ENCODE measurements around the gene MEGF6.
A peak's percentile ranks its signal among the peaks of the same experiment; 100 is the strongest.

Gene MEGF6

GRCh38 chr1:3495776-3496745 is 115.2 kb downstream of the MEGF6 start:
- Histone ChIP-seq H3K36me3 (ENCODE audit: control insufficient read depth, insufficient read depth, low read length) (no peaks in the 10 kb centered on the region), H3K4me3 (ENCODE audit: insufficient read depth, low read depth, low read length) (no peak overlapping the region), H3K27ac (ENCODE audit: insufficient read depth, low read depth, low read length, poor library complexity, severe bottlenecking) (no peak overlapping the region), H3K27me3 (ENCODE audit: control insufficient read depth, insufficient read depth, low read length, poor library complexity, severe bottlenecking) (no peaks in the 10 kb centered on the region), H3K9me3 (ENCODE audit: control insufficient read depth, low read length) (no peaks in the 10 kb centered on the region), H3K4me1 (ENCODE audit: control insufficient read depth, insufficient read depth, low read length) (no peaks in the 10 kb centered on the region)
- 88 to 90% methylated on average over 36 of the region's 36 CpGs for WGBS, 2 experiments

DNA sequence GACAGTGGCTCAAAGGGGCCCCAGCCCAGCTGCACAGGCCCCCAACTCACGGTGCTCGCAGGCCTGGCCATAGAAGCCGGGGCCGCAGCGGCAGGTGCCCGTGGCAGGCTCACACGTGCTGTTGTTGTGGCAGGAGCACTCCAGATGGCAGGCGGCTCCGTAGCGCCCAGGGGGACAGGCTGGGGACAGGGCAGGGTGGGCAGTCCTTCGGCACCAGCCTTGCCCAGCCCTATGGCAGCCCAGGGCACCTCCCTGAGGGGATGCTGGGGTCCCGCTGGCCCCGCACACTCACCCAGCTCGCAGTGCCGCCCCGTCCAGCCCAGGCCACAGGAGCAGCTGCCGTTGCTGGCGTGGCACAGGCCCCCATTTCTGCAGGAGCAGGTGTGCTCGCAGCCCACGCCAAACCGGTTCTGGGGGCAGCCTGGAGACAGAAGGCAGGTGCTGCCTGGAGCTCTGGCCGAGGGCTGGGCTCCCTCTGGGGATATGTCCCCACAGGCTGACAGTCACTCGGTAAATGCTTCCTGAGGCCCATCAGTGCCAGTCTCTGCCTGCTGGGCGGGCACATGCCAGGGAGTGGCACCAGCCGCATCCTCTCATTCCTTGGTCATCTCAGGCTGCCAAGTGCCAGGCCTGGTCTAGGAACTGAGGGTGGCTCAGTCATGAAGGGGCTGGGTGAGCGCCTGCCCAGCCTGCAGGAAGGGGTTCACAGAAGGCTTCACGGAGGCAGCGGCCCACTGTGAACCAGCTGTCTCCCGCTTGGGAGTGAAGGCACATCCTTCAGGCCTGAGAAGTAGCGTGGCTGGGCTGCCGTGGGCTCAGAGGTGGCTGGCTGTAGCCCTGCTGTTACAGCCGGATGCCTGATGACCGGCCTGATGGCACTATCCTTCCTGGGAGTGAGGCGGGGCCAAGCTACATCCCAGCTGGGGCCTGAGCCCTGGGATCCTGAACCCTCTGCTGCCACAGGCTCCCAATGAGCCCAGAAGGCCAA is 116.7 kb downstream of the MEGF6 start:
- Histone ChIP-seq H3K4me3 (ENCODE audit: insufficient read depth, low read depth, low read length) (no peak overlapping the region), H3K4me1 (ENCODE audit: control insufficient read depth, insufficient read depth, low read length) (no peaks in the 10 kb centered on the region), H3K9me3 (ENCODE audit: control insufficient read depth, low read length) (no peaks in the 10 kb centered on the region), H3K36me3 (ENCODE audit: control insufficient read depth, insufficient read depth, low read length) (no peaks in the 10 kb centered on the region), H3K27ac (ENCODE audit: insufficient read depth, low read depth, low read length, poor library complexity, severe bottlenecking) (no peak overlapping the region), H3K27me3 (ENCODE audit: control insufficient read depth, insufficient read depth, low read length, poor library complexity, severe bottlenecking) (no peaks in the 10 kb centered on the region)
- 92 to 93% methylated on average over 34 of the region's 34 CpGs for WGBS, 2 experiments

DNA sequence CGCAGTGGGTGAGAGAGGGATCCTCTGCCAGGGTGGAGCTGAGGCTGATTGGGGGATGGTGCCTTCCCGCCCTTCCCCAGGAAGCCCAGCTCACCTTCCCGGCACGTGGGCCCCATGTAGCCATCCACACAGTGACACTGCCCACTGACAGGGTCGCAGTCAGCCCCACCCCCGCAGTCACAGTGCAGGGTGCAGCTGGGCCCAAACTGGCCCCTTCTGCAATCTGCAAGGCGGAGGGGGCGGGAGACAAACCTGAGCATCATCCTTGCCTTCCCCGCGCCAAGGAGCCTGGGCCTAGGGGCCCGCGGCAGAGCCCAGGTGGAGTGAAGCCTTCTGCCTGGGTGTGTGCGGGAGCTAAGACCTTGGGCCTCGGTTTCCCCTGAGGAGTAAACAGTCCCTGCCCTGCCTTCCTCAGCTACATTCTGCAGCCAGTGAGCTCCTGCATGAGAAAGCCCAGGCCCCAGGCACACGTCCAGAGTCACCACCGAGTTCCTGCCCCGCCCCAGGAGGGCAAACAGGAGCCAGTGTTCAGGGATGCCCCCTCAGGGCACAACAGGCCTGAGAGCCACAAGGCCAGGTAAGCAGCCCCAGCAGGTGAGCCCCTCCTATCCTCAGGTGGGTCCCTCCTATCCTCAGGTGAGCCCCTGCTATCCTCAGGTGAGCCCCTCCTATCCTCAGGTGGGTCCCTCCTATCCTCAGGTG is 118.6 kb downstream of the MEGF6 start:
- 94% methylated on average over 17 of the region's 17 CpGs for WGBS, 2 experiments
- H3K36me3 ChIP-seq (ENCODE audit: control insufficient read depth, insufficient read depth, low read length), result no peaks in the 10 kb centered on the region
- H3K4me1 ChIP-seq (ENCODE audit: control insufficient read depth, insufficient read depth, low read length), result no peaks in the 10 kb centered on the region
- no peak overlapping the region for H3K27ac ChIP-seq (ENCODE audit: insufficient read depth, low read depth, low read length, poor library complexity, severe bottlenecking)
- no peaks in the 10 kb centered on the region for H3K9me3 ChIP-seq (ENCODE audit: control insufficient read depth, low read length)
- no peaks in the 10 kb centered on the region for H3K27me3 ChIP-seq (ENCODE audit: control insufficient read depth, insufficient read depth, low read length, poor library complexity, severe bottlenecking)
- no peak overlapping the region for H3K4me3 ChIP-seq (ENCODE audit: insufficient read depth, low read depth, low read length)

DNA sequence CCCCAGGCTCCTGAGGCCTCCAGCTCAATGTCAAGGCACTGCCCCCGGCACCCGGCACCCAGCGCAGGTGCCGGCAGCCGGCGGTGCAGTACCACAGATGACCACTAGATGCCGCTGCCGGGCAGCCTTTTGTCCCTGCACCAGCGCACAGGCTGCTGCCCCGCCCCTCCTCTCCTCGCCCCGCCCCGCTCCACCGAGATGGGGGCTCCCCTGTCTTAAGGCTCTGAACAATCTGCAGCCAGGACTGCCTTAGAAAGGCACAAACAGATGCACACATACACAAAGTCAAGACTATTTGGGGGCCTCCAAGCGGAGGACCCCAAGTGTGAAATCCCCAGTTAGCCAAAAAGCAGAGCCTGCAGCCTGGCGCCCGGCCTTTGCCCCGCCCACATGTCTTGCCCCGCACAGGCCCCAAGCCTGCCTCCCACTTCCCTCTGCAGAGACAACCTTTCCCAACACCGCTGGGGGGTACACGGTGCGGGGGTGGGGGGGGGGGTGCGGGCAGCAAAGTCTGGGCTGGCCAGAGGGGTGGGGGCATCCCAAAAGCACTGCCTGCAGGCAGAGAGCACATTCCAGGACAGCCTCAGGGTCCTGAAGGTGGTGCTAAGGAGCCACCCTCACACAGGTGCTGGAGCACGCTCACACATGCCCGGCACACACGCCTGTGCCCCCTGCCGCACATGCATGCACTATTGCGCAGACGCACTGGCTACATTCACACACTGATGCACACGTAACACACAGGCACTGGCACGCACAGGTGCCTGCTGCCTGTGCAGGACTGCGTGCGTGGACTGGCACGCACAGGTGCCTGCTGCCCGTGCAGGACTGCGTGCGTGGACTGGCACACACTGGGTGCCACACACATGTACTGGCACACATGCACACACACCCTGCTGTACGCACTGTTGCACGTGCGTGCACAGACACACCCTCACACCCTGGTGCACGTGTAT is 119.7 kb downstream of the MEGF6 start:
- no peak overlapping the region for H3K27ac ChIP-seq (ENCODE audit: insufficient read depth, low read depth, low read length, poor library complexity, severe bottlenecking)
- no peaks in the 10 kb centered on the region for H3K9me3 ChIP-seq (ENCODE audit: control insufficient read depth, low read length)
- H3K36me3 ChIP-seq (ENCODE audit: control insufficient read depth, insufficient read depth, low read length), result no peaks in the 10 kb centered on the region
- H3K4me3 ChIP-seq (ENCODE audit: insufficient read depth, low read depth, low read length), result peak overlapping the region; percentile 22
- no peaks in the 10 kb centered on the region for H3K4me1 ChIP-seq (ENCODE audit: control insufficient read depth, insufficient read depth, low read length)
- 45 to 50% methylated on average over 39 to 41 of the region's 41 CpGs for WGBS, 2 experiments
- H3K27me3 ChIP-seq (ENCODE audit: control insufficient read depth, insufficient read depth, low read length, poor library complexity, severe bottlenecking), result no peaks in the 10 kb centered on the region

DNA sequence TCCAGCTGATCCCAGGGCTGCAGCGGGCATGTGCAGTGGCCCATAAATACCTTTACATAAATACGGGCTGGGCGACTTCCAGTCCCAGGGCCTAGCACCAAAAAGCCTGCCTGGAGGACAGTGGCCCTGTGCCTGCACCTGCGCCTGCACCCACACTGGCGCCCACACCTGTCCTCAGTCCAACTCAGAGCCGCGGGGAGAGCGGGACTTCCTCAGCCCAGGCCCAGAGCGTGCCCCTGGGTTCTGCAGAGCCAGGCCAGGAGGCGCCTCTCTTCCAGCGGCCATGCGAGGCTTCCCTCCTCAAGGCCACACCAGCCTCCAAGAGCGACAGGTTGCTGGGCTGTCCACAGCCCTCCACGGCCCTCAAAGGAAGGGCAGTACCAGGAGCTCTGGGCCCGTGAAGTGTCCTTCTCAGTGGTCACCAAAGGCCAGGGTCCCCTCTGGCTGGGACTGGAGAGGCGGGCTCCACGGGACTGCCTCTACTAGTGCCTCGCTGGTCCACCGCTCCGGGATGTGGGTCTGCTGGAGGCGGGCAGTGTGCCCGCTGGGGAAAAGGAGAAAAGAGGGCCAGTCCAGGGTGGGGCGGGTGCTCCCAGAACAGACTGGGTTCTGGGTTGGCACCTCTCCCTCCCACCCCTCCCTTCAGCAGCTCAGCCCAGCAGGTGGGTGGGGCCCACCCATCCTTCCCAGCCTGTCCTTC is 121.1 kb downstream of the MEGF6 start:
- H3K27me3 ChIP-seq (ENCODE audit: control insufficient read depth, insufficient read depth, low read length, poor library complexity, severe bottlenecking), result no peaks in the 10 kb centered on the region
- 93 to 95% methylated on average over 23 of the region's 23 CpGs for WGBS, 2 experiments
- H3K27ac ChIP-seq (ENCODE audit: insufficient read depth, low read depth, low read length, poor library complexity, severe bottlenecking), result no peak overlapping the region
- no peaks in the 10 kb centered on the region for H3K36me3 ChIP-seq (ENCODE audit: control insufficient read depth, insufficient read depth, low read length)
- H3K4me1 ChIP-seq (ENCODE audit: control insufficient read depth, insufficient read depth, low read length), result no peaks in the 10 kb centered on the region
- no peaks in the 10 kb centered on the region for H3K9me3 ChIP-seq (ENCODE audit: control insufficient read depth, low read length)
- H3K4me3 ChIP-seq (ENCODE audit: insufficient read depth, low read depth, low read length), result no peak overlapping the region

GRCh38 chr1:3488432-3488831 is 122.9 kb downstream of the MEGF6 start:
- WGBS, 2 experiments, result 94 to 97% methylated on average over 4 of the region's 4 CpGs
- H3K27me3 ChIP-seq (ENCODE audit: control insufficient read depth, insufficient read depth, low read length, poor library complexity, severe bottlenecking), result no peaks in the 10 kb centered on the region
- H3K4me1 ChIP-seq (ENCODE audit: control insufficient read depth, insufficient read depth, low read length), result no peaks in the 10 kb centered on the region
- H3K36me3 ChIP-seq (ENCODE audit: control insufficient read depth, insufficient read depth, low read length), result no peaks in the 10 kb centered on the region
- H3K9me3 ChIP-seq (ENCODE audit: control insufficient read depth, low read length), result no peaks in the 10 kb centered on the region
- no peak overlapping the region for H3K4me3 ChIP-seq (ENCODE audit: insufficient read depth, low read depth, low read length)
- H3K27ac ChIP-seq (ENCODE audit: insufficient read depth, low read depth, low read length, poor library complexity, severe bottlenecking), result no peak overlapping the region

GRCh38 chr1:3485016-3485415 is 126.3 kb downstream of the MEGF6 start:
- Histone ChIP-seq H3K4me1 (ENCODE audit: control insufficient read depth, insufficient read depth, low read length) (no peaks in the 10 kb centered on the region), H3K9me3 (ENCODE audit: control insufficient read depth, low read length) (no peaks in the 10 kb centered on the region), H3K27ac (ENCODE audit: insufficient read depth, low read depth, low read length, poor library complexity, severe bottlenecking) (no peak overlapping the region), H3K27me3 (ENCODE audit: control insufficient read depth, insufficient read depth, low read length, poor library complexity, severe bottlenecking) (no peaks in the 10 kb centered on the region), H3K4me3 (ENCODE audit: insufficient read depth, low read depth, low read length) (no peak overlapping the region), H3K36me3 (ENCODE audit: control insufficient read depth, insufficient read depth, low read length) (no peaks in the 10 kb centered on the region)
- WGBS, 2 experiments, result 94 to 95% methylated on average over 14 of the region's 14 CpGs

DNA sequence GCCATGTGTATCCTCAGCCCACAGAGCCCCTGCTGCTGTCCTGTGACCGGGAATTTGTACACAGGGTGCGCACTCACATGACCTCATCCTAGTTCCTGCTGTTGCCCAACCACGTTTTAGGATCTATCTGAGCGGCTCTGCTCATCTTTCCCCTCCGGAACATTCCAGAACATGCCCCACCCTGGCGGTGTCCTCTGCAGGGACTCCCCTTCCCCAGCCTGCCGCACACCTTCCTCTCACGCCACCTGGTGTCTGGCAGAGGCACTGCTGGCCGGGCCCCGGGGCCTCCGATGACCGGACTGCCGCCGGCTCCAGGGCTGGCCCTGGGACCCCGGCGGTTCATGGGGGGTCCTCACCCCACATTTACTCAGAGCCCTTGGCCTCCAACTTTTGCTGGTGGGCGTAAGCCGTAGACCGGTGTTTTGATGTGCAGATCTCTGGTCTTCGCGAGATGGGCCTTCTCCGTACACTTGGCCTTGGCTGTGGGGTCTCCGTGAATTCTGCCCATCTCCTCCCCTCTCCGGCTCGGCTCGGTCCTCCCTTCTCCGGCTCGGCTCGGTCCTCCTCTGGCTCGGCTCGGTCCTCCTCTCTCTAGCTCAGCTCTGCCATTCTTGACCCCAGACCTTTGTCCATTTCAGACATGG is 127.4 kb downstream of the MEGF6 start:
- no peak overlapping the region for H3K4me3 ChIP-seq (ENCODE audit: insufficient read depth, low read depth, low read length)
- H3K27me3 ChIP-seq (ENCODE audit: control insufficient read depth, insufficient read depth, low read length, poor library complexity, severe bottlenecking), result no peaks in the 10 kb centered on the region
- H3K27ac ChIP-seq (ENCODE audit: insufficient read depth, low read depth, low read length, poor library complexity, severe bottlenecking), result no peak overlapping the region
- no peaks in the 10 kb centered on the region for H3K36me3 ChIP-seq (ENCODE audit: control insufficient read depth, insufficient read depth, low read length)
- WGBS, 2 experiments, result 67 to 68% methylated on average over 31 of the region's 31 CpGs
- H3K9me3 ChIP-seq (ENCODE audit: control insufficient read depth, low read length), result no peaks in the 10 kb centered on the region
- no peaks in the 10 kb centered on the region for H3K4me1 ChIP-seq (ENCODE audit: control insufficient read depth, insufficient read depth, low read length)

All from ectodermal cell (in vitro differentiated cells).